NT2/D1 (cell line): ENCODE measurements around the gene FBLN1.

Experiments used
- SUZ12 ChIP-seq: IDR thresholded peaks from 2 replicates; pipeline ENCODE4 v1.6.1; 2011; ENCODE audit not compliant: insufficient read length, insufficient read depth; ENCODE audit errors: extremely low read depth
- YY1 ChIP-seq: IDR thresholded peaks from 2 replicates; pipeline ENCODE4 v1.6.1; 2011; ENCODE audit not compliant: insufficient read length, insufficient read depth
- ZNF274 ChIP-seq: IDR thresholded peaks from 2 replicates; pipeline ENCODE4 v1.6.1; 2011; ENCODE audit warnings: mild to moderate bottlenecking, low read depth, low read length

DNA sequence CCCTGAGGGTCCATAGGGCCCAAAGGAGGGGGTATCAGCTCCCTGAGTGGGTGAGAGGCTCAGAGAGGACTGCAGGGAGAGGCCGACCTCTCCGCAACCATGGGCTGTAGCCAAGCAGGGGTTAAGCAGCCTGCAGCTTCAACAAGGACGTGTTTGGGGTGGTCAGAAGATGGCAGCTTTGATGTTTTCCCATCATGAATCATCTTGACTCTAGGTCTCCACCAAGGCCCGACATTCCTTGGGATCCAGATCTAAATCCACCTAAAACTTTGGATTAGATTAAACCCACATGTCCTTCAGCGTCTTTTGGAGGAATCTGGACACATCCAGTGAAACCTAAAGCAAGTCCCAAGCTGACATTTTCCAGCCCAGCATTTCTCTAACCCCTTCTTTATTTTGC, 19.8 kb downstream of the FBLN1 start:
- no peak for TF ChIP-seq ZNF274
- no peak for TF ChIP-seq SUZ12
- no peak for TF ChIP-seq YY1
